Panc1 (cell line): Measurements from ENCODE around the gene METTL27. TPM values are rescaled to one million over a fixed set of nuclear protein-coding genes. Genes with fewer than 3 reads are reported as not detected.

Source experiments
- ATAC-seq: fragments of 200-7000 bp; cut with Tn5 transposase; 2 replicates; pipeline ENCODE4 v1.9.1; 2020; ENCODE audit warnings: mild to moderate bottlenecking, moderate library complexity
- BruUV-seq: library from RNA; stranded (reverse); fragments of 400-500 nt; replicated peaks from 2 replicates; lab custom pipeline; 2021; lab: Mats Ljungman, UMichigan
- CTCF ChIA-PET: fragments of 300-600 bp; sonication (Branson Sonifier 250); formaldehyde crosslinking; loops from one replicate; lab custom pipeline; 2022; ENCODE audit warnings: antibody characterized with exemption; lab: Charles Lee
- POLR2A ChIA-PET: fragments of 300-600 bp; sonication (Branson Sonifier 250); formaldehyde crosslinking; loops from one replicate; lab custom pipeline; 2022; ENCODE audit warnings: antibody characterized with exemption; lab: Charles Lee
- DNase-seq: peaks from one replicate; pipeline ENCODE4 v3.0.0-alpha.2; 2010; ENCODE audit warnings: low read depth, low spot score
- H3K27ac ChIP-seq: 2 replicates; pipeline ENCODE4 v1.5.1; 2011; ENCODE audit warnings: mild to moderate bottlenecking, low read length, inconsistent platforms
- H3K27me3 ChIP-seq: fragments of 200-500 bp; sonication (Bioruptor generic); 2 replicates; pipeline ENCODE4 v1.6.0; 2014; ENCODE audit warnings: low read length, inconsistent platforms; ENCODE audit not compliant: control insufficient read depth, insufficient read depth
- H3K36me3 ChIP-seq: fragments of 200-500 bp; sonication (Bioruptor generic); 2 replicates; pipeline ENCODE4 v1.5.1; 2014; ENCODE audit warnings: inconsistent platforms, mild to moderate bottlenecking, low read length, moderate library complexity; ENCODE audit not compliant: control insufficient read depth, insufficient read depth
- H3K4me1 ChIP-seq: 2 replicates; pipeline ENCODE4 v1.5.1; 2011; ENCODE audit warnings: inconsistent platforms, mild to moderate bottlenecking, low read length, moderate library complexity; ENCODE audit not compliant: control insufficient read depth, insufficient read depth
- H3K4me3 ChIP-seq, 2 experiments: 2 replicates each; pipeline ENCODE4 v1.5.1; 2011 to 2012; ENCODE audit warnings: low read depth in 2 of 2, low read length in 2 of 2, mild to moderate bottlenecking in 2 of 2, inconsistent platforms in 1 of 2, moderate library complexity in 1 of 2
- H3K9me3 ChIP-seq: fragments of 200-500 bp; sonication (Bioruptor generic); 2 replicates; pipeline ENCODE4 v1.5.1; 2014; ENCODE audit warnings: low read depth, mild to moderate bottlenecking, inconsistent platforms, low read length, moderate library complexity; ENCODE audit not compliant: control insufficient read depth, insufficient read depth
- SIN3A ChIP-seq: IDR thresholded peaks from 2 replicates; pipeline ENCODE4 v1.6.1; 2012; ENCODE audit warnings: low read depth, mild to moderate bottlenecking, low read length, moderate library complexity, borderline replicate concordance; ENCODE audit not compliant: insufficient read depth
- in situ Hi-C: cut with HindIII; loops from 2 replicates; pipeline ENCODE4 v1.10.0; 2016; ENCODE audit warnings: low sequenced_read_pairs, low pct_unique_long_range_greater_than_20kb
- intact Hi-C: fragments of 100-400 bp; cut with micrococcal nuclease; formaldehyde crosslinking; loops from one replicate; pipeline ENCODE4 v1.10.0; 2022; ENCODE audit not compliant: unreplicated experiment
- total RNA-seq: library from RNA; stranded (reverse); gene quantifications from one replicate; pipeline ENCODE4 v1.2.1, GENCODE V29; 2021; ENCODE audit not compliant: unreplicated experiment
- TF ChIP-seq, protein P1 (sequence below), 2 experiments: IDR thresholded peaks; 2 replicates each; pipeline ENCODE4 v1.6.1; 2011 to 2012; ENCODE audit warnings: low read depth in 2 of 2, control low read depth in 1 of 2, low read length in 1 of 2, mild to moderate bottlenecking in 1 of 2, moderate library complexity in 1 of 2; ENCODE audit not compliant: insufficient read depth in 1 of 2
- TF ChIP-seq, protein P2 (sequence below): fragments of 450-650 bp; IDR thresholded peaks from 2 replicates; pipeline ENCODE4 v1.5.1; 2017; ENCODE audit warnings: mild to moderate bottlenecking

METTL27 gene
- total RNA-seq, 1 experiment from 2014 or later, result 3.4 TPM

DNA sequence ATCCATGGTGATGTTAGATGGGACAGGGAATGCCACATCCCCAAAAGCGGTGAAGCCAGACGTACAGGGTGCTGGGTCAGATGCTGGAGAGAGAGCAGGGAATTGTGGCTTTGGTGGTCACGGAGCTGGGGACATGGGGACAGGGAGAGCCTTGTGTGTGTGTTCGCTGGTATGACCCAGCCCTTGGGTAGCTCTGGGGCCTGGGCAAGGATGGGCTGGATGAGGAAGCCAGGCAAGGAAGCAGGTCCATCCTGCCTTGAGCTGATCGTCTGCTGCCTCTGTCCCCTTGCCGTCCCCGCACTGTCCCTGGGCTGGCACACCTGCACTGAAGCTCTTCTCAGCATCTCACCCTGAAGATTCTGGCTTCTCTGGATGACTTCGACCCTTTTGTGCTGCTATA is 26.9 kb downstream of the METTL27 start:
- TF ChIP-seq, protein P1, sequence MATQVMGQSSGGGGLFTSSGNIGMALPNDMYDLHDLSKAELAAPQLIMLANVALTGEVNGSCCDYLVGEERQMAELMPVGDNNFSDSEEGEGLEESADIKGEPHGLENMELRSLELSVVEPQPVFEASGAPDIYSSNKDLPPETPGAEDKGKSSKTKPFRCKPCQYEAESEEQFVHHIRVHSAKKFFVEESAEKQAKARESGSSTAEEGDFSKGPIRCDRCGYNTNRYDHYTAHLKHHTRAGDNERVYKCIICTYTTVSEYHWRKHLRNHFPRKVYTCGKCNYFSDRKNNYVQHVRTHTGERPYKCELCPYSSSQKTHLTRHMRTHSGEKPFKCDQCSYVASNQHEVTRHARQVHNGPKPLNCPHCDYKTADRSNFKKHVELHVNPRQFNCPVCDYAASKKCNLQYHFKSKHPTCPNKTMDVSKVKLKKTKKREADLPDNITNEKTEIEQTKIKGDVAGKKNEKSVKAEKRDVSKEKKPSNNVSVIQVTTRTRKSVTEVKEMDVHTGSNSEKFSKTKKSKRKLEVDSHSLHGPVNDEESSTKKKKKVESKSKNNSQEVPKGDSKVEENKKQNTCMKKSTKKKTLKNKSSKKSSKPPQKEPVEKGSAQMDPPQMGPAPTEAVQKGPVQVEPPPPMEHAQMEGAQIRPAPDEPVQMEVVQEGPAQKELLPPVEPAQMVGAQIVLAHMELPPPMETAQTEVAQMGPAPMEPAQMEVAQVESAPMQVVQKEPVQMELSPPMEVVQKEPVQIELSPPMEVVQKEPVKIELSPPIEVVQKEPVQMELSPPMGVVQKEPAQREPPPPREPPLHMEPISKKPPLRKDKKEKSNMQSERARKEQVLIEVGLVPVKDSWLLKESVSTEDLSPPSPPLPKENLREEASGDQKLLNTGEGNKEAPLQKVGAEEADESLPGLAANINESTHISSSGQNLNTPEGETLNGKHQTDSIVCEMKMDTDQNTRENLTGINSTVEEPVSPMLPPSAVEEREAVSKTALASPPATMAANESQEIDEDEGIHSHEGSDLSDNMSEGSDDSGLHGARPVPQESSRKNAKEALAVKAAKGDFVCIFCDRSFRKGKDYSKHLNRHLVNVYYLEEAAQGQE (IDR thresholded peaks at IDR 0.05; ENCODE audit: insufficient read depth in 1 of 2, low read depth in 2 of 2, low read length in 1 of 2), result no peak
- TF ChIP-seq SIN3A, result no peak
- DNase-seq, result no peak
- ATAC-seq, result no peak
- ChIA-PET CTCF (interaction anchor here (0.7 kb wide), 3 partner anchors 29 to 74 kb away, joined by 3 to 6 read pairs (median 5); no protein-coding TSS in a partner anchor), POLR2A (interaction anchor here (1.0 kb wide), 1 partner anchor 18 kb away, joined by 5 read pairs; no protein-coding TSS in a partner anchor)
- in situ Hi-C loops, result no loop called here
- intact Hi-C loops, result no loop called here
- Histone ChIP-seq H3K27me3 (no peaks in the 10 kb centered on the region), H3K4me3 (no peak overlapping the region), H3K4me1 (no peaks in the 10 kb centered on the region), H3K36me3 (no peaks in the 10 kb centered on the region), H3K9me3 (no peaks in the 10 kb centered on the region), H3K27ac (no peak overlapping the region)
- no TSS peak for BruUV-seq

DNA sequence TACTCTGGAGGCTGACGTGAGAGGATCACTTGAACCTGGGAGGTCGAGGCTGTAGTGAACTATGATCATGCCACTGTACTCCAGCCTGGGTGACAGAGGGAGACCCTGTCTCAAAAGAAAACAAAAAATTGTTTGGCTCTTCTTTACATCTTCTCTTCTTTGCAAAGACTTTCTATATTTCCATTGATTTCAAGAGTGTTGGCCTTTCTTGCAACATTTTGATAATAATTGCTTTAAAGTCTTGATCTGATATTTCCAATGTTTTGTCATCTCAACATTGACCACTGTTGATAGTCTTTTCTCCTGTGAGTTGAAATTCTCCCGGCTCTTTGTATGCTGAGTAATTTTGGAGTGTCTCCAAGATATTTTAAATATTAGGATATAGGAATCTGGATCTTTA is 29.3 kb downstream of the METTL27 start:
- Histone ChIP-seq H3K9me3 (no peaks in the 10 kb centered on the region), H3K36me3 (no peaks in the 10 kb centered on the region), H3K4me3 (no peak overlapping the region), H3K4me1 (0 out of 2 replicates have a peak, but pooled peaks cover 3% of the 10 kb centered on the region), H3K27ac (no peak overlapping the region), H3K27me3 (no peaks in the 10 kb centered on the region)
- no peak for DNase-seq
- no peak for ATAC-seq
- intact Hi-C loops (loop anchor here (5.0 kb wide), 1 partner anchor 44 kb away; no protein-coding TSS in a partner anchor), in situ Hi-C loops (no loop called here)
- POLR2A ChIA-PET, result no interaction called here
- no TSS peak for BruUV-seq
- CTCF ChIA-PET, result no interaction called here
- TF ChIP-seq, protein P1 (IDR thresholded peaks at IDR 0.05; ENCODE audit: insufficient read depth in 1 of 2, low read depth in 2 of 2, low read length in 1 of 2), result no peak
- TF ChIP-seq, protein P2, sequence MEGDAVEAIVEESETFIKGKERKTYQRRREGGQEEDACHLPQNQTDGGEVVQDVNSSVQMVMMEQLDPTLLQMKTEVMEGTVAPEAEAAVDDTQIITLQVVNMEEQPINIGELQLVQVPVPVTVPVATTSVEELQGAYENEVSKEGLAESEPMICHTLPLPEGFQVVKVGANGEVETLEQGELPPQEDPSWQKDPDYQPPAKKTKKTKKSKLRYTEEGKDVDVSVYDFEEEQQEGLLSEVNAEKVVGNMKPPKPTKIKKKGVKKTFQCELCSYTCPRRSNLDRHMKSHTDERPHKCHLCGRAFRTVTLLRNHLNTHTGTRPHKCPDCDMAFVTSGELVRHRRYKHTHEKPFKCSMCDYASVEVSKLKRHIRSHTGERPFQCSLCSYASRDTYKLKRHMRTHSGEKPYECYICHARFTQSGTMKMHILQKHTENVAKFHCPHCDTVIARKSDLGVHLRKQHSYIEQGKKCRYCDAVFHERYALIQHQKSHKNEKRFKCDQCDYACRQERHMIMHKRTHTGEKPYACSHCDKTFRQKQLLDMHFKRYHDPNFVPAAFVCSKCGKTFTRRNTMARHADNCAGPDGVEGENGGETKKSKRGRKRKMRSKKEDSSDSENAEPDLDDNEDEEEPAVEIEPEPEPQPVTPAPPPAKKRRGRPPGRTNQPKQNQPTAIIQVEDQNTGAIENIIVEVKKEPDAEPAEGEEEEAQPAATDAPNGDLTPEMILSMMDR, result no peak
